GM12872 (cell line): Measurements from ENCODE around the gene AGMAT.

Experiments used
- TF ChIP-seq, protein P1 (sequence below): IDR thresholded peaks from 3 replicates; pipeline ENCODE4 v1.5.1; 2011; ENCODE audit warnings: low read depth, mild to moderate bottlenecking, low read length, moderate library complexity; ENCODE audit not compliant: insufficient read depth

Gene AGMAT

DNA sequence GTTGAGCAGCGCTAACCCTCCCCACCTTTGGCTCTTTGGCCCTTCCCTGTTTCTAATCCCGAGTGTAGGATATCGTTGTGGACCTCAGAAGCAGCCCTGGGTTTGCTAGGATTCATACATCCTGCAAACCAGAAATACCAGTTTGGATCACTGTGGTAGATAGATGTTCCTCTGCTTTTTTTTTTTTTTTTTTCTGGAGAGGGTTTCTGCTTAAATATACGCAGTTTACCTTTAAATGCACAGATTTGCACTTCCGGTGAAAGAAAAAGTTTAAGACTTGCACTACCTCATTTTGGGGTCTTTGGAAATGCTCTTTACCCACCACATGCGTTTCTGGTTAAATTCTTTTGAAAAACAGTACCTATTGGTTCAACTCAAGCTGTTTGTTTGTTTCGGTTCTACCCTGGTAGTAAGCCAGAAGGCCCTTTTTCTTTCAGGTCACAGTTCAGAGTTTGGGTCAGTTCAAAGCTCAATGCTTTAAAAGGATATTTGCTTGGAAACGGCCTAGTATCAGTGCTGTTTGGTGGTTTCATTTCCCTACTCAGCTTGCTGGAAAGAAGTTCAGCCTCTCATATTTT is 33.3 kb upstream of the AGMAT start:
- TF ChIP-seq, protein P1, sequence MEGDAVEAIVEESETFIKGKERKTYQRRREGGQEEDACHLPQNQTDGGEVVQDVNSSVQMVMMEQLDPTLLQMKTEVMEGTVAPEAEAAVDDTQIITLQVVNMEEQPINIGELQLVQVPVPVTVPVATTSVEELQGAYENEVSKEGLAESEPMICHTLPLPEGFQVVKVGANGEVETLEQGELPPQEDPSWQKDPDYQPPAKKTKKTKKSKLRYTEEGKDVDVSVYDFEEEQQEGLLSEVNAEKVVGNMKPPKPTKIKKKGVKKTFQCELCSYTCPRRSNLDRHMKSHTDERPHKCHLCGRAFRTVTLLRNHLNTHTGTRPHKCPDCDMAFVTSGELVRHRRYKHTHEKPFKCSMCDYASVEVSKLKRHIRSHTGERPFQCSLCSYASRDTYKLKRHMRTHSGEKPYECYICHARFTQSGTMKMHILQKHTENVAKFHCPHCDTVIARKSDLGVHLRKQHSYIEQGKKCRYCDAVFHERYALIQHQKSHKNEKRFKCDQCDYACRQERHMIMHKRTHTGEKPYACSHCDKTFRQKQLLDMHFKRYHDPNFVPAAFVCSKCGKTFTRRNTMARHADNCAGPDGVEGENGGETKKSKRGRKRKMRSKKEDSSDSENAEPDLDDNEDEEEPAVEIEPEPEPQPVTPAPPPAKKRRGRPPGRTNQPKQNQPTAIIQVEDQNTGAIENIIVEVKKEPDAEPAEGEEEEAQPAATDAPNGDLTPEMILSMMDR, result no peak

- TF ChIP-seq, protein P1, result no peak
Observed at GRCh38 chr1:15617173-15618076, 32.6 kb upstream of the AGMAT start, which contains the start of gene DDI2. DDI2 (plus strand) TSS chr1:15617458; CDS start chr1:15617671, 213 bp downstream.

DNA sequence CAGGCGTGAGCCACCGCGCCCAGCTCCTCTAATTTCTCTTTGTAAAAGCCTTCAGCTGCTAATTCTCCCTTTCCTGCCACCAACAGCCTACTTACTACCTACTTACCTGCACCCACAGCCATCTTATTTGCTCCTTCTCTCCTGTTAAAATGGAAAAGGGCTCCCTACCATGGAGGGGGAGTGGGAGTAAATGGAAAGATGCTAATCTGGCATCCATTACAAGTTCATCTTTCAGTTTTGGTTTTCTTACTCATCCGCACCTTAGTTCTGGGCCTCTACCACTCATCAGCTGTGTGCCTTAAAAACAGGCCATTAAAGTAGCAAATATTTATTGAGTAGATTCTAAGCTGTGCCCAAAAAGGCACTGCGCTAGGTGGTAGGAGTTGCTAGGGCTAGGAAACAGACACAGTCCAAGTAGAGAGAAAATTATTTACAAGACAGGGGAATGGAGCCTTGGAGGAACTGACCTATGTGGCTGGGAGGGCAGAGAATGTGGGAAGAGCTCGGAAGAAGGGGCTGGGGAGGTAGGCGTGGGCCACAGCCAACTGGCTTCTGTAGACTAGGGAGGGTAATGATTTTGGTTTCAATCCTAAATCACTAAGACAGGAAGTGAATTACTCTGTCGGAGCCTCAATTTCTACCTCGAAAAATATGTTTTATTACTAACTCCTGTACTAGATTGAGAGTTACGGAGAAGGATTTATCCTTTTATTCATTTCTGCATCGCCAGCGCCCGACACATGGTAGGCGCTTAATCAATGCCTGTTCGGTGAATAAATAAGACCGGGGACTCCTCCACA is 31.7 kb upstream of the AGMAT start:
- TF ChIP-seq, protein P1, result no peak

GRCh38 chr1:15610167-15610566 is 25.3 kb upstream of the AGMAT start:
- TF ChIP-seq, protein P1, result no peak

DNA sequence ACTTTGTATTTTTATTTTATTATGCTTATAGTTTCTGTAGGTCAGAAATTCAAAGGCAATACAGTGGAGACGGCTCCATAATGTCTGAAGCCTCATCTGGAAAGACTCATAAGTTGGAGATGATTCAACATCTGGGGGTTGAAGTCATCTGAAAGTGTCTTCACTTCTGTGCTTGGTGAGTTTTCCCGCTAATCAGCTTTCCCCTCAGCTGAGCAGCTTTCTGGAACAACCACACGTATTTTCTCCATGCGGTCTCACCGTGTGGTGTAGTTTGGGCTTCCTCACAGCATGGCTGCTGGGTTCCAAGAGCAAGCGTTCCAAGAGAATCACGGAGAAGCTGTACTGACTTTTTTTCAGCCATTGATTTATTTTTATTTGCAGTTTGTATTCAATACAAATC is 24.8 kb upstream of the AGMAT start:
- TF ChIP-seq, protein P1, result no peak

GRCh38 chr1:15605398-15606383 is 20.8 kb upstream of the AGMAT start:
- TF ChIP-seq, protein P1, result no peak
